IPS-NIHi7 (cell line): ENCODE results near the gene LEF1.

Experiments used
- DNase-seq: peaks from one replicate; pipeline ENCODE4 v3.0.0; 2012; ENCODE audit warnings: mixed read lengths; ENCODE audit errors: extremely low spot score

The LEF1 gene

GRCh38 chr4:108168671-108169523 is at the start of gene LEF1:
Gene LEF1, minus strand, starts transcription at chr4:108168932. Its CDS starts 1,165 bp downstream, at chr4:108167767.
- peak; percentile 61 for DNase-seq

GRCh38 chr4:108216510-108216909 is 47.8 kb upstream of the LEF1 start:
- no peak for DNase-seq

- DNase-seq = no peak
Observed at GRCh38 chr4:108215055-108215454, 46.3 kb upstream of the LEF1 start.

- DNase-seq = no peak
Observed at GRCh38 chr4:108213723-108214122, 45.0 kb upstream of the LEF1 start.

- DNase-seq = no peak
Observed at GRCh38 chr4:108213308-108213707, 44.6 kb upstream of the LEF1 start.

GRCh38 chr4:108210989-108211835 is 42.5 kb upstream of the LEF1 start:
- no peak for DNase-seq

GRCh38 chr4:108209489-108209888 is 40.8 kb upstream of the LEF1 start:
- DNase-seq = no peak

GRCh38 chr4:108205859-108206258 is 37.1 kb upstream of the LEF1 start:
- DNase-seq = no peak

- DNase-seq = no peak
Observed at GRCh38 chr4:108204518-108204917, 35.8 kb upstream of the LEF1 start.

GRCh38 chr4:108203377-108203776 is 34.6 kb upstream of the LEF1 start:
- DNase-seq = no peak

- DNase-seq = no peak
Observed at GRCh38 chr4:108201774-108202173, 33.0 kb upstream of the LEF1 start.

GRCh38 chr4:108199881-108200280 is 31.1 kb upstream of the LEF1 start:
- no peak for DNase-seq

GRCh38 chr4:108193886-108194672 is 25.3 kb upstream of the LEF1 start:
- DNase-seq = peak; percentile 67

- DNase-seq = no peak
Observed at GRCh38 chr4:108192935-108193334, 24.2 kb upstream of the LEF1 start.

GRCh38 chr4:108192056-108192455 is 23.3 kb upstream of the LEF1 start:
- no peak for DNase-seq

GRCh38 chr4:108191269-108191914 is 22.7 kb upstream of the LEF1 start:
- no peak for DNase-seq

GRCh38 chr4:108188770-108189169 is 20.0 kb upstream of the LEF1 start:
- no peak for DNase-seq

- no peak for DNase-seq
Observed at GRCh38 chr4:108185252-108185651, 16.5 kb upstream of the LEF1 start.

GRCh38 chr4:108184453-108185049 is 15.8 kb upstream of the LEF1 start:
- DNase-seq = no peak

- DNase-seq = no peak
Observed at GRCh38 chr4:108181704-108182103, 13.0 kb upstream of the LEF1 start.

GRCh38 chr4:108180513-108180912 is 11.8 kb upstream of the LEF1 start:
- DNase-seq = no peak
